GM21619 (cell line): ENCODE data around the gene P2RY1.
A peak's percentile ranks its signal among the peaks of the same experiment; 100 is the strongest.

Source experiments
- ATAC-seq: cut with Tn5 transposase; IDR thresholded peaks from one replicate; pipeline ENCODE4 v1.9.1; 2021; ENCODE audit not compliant: unreplicated experiment

P2RY1 gene, protein sequence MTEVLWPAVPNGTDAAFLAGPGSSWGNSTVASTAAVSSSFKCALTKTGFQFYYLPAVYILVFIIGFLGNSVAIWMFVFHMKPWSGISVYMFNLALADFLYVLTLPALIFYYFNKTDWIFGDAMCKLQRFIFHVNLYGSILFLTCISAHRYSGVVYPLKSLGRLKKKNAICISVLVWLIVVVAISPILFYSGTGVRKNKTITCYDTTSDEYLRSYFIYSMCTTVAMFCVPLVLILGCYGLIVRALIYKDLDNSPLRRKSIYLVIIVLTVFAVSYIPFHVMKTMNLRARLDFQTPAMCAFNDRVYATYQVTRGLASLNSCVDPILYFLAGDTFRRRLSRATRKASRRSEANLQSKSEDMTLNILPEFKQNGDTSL

DNA sequence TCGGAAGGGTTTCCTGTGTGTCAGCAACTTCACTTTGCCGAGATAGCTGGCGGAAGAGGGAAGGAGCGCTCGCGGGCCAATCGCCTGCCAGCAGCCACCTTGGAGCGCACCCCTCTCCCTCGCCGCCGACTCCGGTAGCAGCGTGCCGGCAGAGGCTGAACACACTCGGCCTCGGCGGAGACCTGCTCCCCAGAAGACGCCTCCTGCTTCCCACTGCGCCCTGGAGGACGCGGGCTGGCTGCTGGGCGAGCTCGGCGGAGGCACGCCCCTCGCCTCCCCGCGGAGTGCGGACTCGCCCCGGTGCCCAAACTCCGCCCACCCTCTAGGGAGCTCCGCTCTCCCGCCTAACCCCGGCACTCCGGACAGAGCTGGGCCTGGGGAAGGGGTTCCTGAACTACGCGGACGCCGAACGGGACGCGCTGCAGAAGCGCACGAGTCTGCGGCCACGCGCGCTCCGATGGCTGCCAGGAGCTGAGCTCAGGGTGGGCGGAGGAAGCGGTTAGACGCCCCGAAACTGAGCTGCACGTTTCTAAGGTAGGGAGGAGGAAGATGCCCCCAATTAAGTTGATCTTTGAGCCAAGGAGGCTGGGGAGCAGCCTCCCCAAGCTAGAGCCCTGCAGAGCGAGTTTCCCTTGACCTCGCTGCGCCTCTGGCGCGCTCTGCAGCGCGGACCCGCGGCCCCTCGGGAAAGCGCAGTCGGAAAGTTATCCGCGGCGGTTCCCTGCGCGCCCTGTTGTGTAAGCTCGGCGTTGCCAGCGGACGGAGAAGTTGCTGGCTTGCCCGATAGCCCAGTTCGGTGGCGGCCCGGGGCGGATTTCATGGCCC, at the start of gene P2RY1:
TSS of gene P2RY1 (plus strand) at position 356 of the 825 bp plus-strand sequence. CDS start 652 bp downstream, outside the sequence.
- ATAC-seq: peak; percentile 81

DNA sequence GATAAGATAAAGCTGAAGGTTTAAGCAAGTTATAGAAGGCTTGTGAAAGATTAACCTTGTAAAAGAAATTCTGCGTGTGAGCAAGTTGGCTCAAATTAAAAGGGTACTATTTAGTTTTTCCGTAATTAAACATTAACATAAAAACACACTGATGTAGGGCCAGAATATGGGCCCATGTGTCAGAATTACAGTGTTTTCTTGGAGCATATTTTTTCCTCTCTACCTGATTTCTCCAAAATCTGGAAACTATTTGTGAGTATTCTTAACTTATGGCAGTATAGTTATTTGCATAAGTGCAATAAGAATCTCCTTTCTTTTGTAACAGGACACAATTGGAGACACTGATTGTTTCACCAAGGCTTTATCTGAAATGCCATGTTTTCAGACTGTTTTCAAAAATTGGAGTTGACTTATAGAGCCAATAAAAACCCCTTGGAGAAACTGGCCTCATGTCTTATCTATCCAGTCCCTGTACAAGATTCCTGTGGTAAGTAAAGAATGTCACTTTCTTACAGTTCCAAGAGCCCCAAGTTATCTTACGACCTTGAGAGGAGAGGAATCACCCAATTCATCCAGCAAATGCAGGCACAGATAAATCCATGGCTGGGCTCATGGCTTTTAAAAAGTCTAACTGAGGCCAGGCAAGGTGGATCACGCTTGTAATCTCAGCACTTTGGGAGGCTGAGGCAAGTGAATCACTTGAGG, 47.8 kb upstream of the P2RY1 start:
- ATAC-seq: no peak

DNA sequence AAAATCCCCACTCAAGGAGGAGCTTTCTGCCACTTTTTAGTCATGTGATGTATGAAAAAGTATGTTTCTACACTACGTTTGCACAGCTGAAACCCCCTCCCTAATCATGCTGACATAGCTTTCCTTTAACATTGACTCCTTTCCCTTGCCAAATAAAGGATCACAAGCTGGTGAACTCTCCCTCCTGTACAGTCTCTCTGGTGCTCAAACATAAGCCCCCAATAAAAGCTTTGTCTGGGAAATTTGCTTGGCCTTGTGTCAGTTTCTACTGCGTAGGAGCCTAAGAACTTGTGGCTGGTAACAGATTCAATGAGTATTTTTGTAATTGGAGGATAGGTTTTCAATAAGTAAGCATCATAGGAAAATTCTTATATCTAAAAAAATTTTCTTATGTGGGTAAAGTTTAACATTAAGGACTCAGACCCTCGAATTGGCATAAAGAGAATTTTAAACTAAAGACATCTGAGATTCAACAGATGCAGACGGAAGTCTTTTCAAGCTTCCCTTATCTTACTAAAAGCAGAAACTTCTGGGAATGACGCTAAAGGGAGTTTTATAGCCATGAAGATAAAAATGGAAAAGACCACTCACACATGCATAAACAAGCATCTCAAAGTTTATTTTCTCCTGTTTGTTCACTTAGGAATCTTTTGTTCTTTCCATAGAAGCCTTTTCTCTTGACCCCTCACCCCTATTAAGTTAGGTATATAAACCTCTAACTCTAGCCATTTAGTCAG, 44.1 kb upstream of the P2RY1 start:
- ATAC-seq: no peak

DNA sequence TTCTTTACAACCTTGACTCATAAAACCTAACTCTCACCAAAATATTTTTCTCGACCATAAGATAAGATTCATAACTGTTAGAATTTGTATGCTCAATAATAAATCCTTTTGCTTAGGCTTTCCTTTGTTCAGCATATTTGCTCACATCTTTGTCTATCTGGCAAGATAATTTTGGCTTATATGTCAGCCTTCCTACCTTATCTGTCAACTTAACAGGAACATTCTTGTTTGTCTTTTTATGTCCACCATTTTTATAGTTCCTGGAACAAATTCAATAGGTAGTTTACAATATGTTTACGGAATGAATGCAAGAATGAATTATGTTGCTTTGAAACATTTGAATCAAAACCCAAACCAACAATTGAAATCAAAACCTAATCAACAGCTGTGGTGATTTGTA, 41.0 kb upstream of the P2RY1 start:
- no peak for ATAC-seq

- ATAC-seq: no peak
Measured at GRCh38 chr3:152797751-152798432, 37.0 kb upstream of the P2RY1 start.

DNA sequence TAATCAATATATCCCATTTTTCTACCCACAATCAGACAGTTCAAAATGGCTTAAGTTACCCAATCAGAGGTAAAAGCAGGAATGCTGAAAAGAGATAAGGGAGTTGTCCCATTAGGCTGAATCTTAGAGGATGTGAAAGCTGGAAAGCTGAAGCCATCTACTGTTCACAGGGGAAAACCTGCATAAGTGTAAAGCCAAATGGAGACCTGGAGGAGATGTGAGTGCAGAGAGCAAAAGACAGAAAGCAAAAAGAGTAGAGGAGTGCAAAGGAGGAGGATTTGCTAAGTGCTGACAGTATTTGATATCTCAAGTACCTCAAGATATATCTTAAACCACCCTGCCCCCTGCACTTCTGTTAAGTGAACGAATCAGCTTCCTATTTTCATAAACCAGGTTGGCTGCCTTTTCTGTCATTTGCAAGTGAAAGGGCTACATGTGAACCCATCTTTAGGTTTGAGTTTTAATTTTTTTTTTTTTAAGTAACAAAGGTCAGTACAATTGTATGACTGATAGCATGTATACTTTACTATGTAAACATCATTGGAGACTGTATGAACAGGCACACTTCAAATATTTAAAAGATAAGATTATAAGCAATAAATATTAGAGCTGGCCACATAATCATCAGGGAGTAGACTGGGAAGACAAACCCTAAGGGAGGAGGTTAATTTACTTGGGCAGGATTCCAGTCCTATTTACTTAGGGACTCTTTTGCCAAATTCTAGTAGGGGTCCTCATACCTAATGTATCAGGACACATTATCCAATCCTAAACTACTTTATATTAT, 22.8 kb upstream of the P2RY1 start:
- no peak for ATAC-seq

DNA sequence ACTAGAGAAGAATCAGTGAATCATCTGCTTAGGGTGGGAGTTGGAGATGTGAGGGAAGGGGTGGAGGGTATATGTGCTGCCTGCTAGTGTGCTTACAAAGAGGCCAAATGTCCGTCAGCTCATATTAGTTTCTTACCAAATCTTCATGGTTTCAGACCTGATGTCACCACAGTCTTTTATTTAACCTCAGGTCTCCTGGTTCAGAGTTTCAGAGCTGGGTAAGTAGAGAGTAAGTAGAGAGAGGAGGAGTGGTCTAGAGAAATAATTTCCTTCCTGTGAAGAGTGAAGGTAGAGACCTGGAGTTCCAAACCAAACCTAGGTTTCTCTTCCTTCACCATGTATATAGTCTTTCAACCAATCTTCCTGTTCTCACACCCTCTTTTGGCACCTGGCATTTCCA, 17.5 kb upstream of the P2RY1 start:
- ATAC-seq: no peak

GRCh38 chr3:152818027-152818426, 16.9 kb upstream of the P2RY1 start:
- ATAC-seq: no peak

GRCh38 chr3:152823173-152823572, 11.8 kb upstream of the P2RY1 start:
- no peak for ATAC-seq

DNA sequence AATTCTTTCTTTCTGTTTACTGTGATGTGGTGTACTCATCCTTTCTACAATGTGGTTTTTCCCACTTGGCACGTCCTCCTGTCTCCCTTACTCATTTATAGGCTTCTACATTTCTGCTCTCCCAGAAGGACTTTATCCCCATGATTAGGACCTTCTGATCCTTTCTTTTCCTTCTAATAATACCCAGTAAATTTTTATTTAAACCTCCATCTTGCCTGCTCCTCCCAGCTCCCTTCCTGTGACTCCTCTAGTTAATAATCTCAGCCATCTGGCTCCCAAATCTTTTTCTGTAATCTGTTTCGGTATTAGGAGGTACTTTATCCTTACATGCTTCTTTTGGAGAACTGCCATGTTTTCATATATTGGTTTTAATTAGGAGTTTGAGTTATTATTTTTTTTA, 11.2 kb upstream of the P2RY1 start:
- ATAC-seq: no peak

GRCh38 chr3:152825566-152825965, 9.4 kb upstream of the P2RY1 start:
- ATAC-seq: no peak

DNA sequence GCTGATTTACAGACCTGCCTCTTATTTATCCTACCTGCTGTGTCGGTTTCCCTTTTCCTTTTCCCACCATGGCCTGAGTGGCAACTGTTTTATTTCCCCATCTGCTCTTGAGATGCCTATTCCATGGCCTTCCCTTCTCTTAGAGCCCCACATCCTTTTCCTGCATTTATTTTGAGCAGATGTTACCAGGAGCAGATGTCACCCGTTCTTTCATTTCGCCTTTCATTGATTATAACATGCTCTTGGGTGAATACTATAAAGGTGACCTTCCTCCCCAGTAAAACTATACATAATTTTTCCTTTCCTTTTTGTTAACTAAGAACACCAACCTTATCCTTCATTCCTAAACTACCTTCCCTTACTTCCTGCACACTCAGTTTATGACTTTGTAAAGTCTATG, 8.5 kb upstream of the P2RY1 start:
- no peak for ATAC-seq

DNA sequence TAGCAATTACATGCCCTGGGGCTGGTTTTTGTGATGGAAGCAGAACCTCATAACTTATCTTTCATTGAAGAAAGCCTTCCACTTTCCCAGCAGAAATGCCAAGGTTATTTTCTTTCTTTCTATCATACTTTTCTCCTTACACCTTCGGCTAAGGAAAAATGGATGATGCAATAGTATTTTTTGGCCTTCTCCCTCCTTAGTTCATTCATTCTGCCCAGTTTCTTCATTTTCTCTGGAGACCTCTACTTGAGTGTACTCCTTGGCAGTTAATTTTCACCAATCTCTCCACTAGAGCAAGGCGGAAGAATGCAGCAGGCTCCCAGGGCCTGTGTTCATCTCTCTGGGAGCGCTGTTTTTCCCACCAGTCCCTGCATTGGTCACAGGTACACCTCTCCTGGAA, 7.6 kb upstream of the P2RY1 start:
- no peak for ATAC-seq

DNA sequence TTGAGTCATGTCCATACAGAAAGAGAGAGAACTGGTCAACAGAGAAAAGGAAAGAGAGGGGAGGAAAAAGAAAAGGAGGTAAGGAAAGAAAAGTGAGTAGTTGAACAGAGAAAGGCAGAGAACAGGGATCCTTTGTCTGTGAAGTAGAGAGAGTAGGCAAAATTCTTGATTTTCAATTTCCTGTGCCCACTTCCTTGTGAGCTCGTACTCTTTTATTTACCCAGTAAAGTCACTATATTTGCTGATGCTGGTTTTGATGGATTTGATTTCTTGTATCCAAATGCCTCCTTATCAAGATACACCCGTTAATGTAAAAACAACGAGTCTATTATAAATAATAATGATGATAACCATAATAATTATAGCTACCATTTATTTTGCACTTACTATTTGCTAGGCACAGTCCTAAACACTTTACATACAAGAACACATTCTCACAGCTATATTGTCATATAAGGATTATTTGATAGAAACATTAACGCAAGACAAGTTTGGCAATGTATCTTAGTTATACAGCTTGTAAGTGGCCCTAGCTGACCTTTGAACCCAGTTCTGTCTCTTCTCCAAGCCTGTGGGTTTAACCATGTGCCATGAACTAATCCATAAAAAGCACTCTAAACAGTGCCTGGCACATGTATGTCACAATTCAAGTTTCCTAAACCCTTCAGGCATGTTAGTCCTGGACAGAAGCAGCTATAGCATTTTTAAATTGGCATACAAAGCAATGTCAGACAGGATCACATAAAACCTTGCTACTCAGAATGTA, 6.7 kb upstream of the P2RY1 start:
- no peak for ATAC-seq

GRCh38 chr3:152830245-152830644, 4.7 kb upstream of the P2RY1 start:
- no peak for ATAC-seq

- ATAC-seq: no peak
Measured at GRCh38 chr3:152832046-152832445, 2.9 kb upstream of the P2RY1 start.

DNA sequence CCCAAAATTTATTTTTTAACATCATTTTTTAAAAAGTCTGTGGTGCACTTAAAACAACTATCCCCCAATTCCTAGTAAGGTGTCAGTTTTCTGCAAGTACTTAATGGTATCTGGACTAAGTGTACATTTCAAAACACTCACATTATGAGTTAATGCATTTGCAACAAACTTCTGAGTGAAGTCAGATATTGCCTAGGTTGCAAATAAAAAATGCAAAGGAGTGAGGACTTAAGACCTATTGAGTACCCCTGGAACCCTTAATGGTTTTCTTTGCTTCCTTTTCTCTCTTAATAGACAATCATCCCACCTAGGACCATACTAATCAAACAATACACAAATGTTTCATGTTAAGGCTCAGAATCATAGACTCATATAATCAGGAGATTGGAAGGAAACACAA, 1.8 kb upstream of the P2RY1 start:
- ATAC-seq: no peak

GRCh38 chr3:152834191-152834775, 648 bp upstream of the P2RY1 start:
- no peak for ATAC-seq
